Thoracic aorta (tissue), 2 donors: ENCODE results near the gene C6orf89. TPM values are rescaled to one million over a fixed set of nuclear protein-coding genes. Genes with fewer than 3 reads are reported as not detected.

Source experiments
- ATAC-seq: fragments of 150-250 bp; one replicate; pipeline ENCODE4 v1.8.0; 2017; ENCODE audit warnings: low read depth; ENCODE audit not compliant: insufficient number of reproducible peaks, low FRiP score
- DNase-seq: peaks from one replicate; pipeline ENCODE4 v3.0.0-alpha.2; 2020; ENCODE audit warnings: low spot score
- H3K27ac ChIP-seq, 2 donors: fragments of 200-600 bp; sonication (generic); 1 replicate in 1 of 2; 2 replicates in 1 of 2; pipeline ENCODE4 v1.5.1; 2016; ENCODE audit warnings: mild to moderate bottlenecking in 2 of 2, moderate library complexity in 2 of 2
- H3K27me3 ChIP-seq: fragments of 200-600 bp; sonication (generic); replicated peaks from 2 replicates; pipeline ENCODE4 v1.6.0; 2016; ENCODE audit warnings: mild to moderate bottlenecking; ENCODE audit not compliant: insufficient read depth
- H3K36me3 ChIP-seq: fragments of 200-600 bp; sonication (generic); one replicate; pipeline ENCODE4 v1.5.1; 2016
- H3K4me1 ChIP-seq, 2 donors: fragments of 200-600 bp; sonication (generic); 1 replicate in 1 of 2; 2 replicates in 1 of 2; pipeline versions ENCODE4 v1.5.1 to v1.6.0; 2016; ENCODE audit warnings: low read depth in 2 of 2, mild to moderate bottlenecking in 1 of 2; ENCODE audit not compliant: control insufficient read depth in 1 of 2
- H3K4me3 ChIP-seq: fragments of 200-600 bp; sonication (generic); 2 replicates; pipeline ENCODE4 v1.5.1; 2016; ENCODE audit warnings: mild to moderate bottlenecking
- H3K9me3 ChIP-seq: fragments of 200-600 bp; sonication (generic); 2 replicates; pipeline ENCODE4 v1.5.1; 2016
- CTCF ChIP-seq: fragments of 200-600 bp; sonication (generic); IDR thresholded peaks from one replicate; pipeline ENCODE4 v1.5.1; 2019; ENCODE audit warnings: antibody characterized with exemption
- total RNA-seq, 2 donors: library from RNA; depleted of rRNA; stranded (reverse); fragments of >200 nt; gene quantifications; one replicate each; pipeline versions ENCODE4 v1.1.0 to v1.2.3, GENCODE V29; 2016

The C6orf89 gene
- total RNA-seq, 2 donors from 2014 or later = 53.6 to 60.9 TPM

GRCh38 chr6:36875250-36875633 lies 10.5 kb upstream of the C6orf89 start:
- Histone ChIP-seq H3K9me3 (no peaks in the 10 kb centered on the region), H3K27ac (peak overlapping the region; percentile 59 to 91), H3K36me3 (no peaks in the 10 kb centered on the region), H3K4me3 (peak overlapping the region; percentile 99), H3K27me3 (no peaks in the 10 kb centered on the region), H3K4me1 (peaks cover 7 to 16% of the 10 kb centered on the region in 2 donors)
- DNase-seq (no peak), ATAC-seq (no peak)
- no peak for TF ChIP-seq CTCF

- Histone ChIP-seq H3K27me3 (no peaks in the 10 kb centered on the region), H3K9me3 (no peaks in the 10 kb centered on the region), H3K27ac (peak overlapping the region in 1 of 2 donors; percentile 73), H3K4me1 (peaks cover 13 to 29% of the 10 kb centered on the region in 2 donors), H3K4me3 (no peak overlapping the region), H3K36me3 (no peaks in the 10 kb centered on the region)
- DNase-seq = no peak
- no peak for TF ChIP-seq CTCF
- no peak for ATAC-seq
Measured at GRCh38 chr6:36884610-36885009, 1.1 kb upstream of the C6orf89 start.

GRCh38 chr6:36886950-36887618 lies 1.3 kb downstream of the C6orf89 start:
- TF ChIP-seq CTCF = no peak
- Histone ChIP-seq H3K4me1 (peaks cover 13 to 29% of the 10 kb centered on the region in 2 donors), H3K27ac (peak overlapping the region in 1 of 2 donors; percentile 73), H3K27me3 (no peaks in the 10 kb centered on the region), H3K4me3 (peak overlapping the region; percentile 75), H3K9me3 (no peaks in the 10 kb centered on the region), H3K36me3 (no peaks in the 10 kb centered on the region)
- DNase-seq (no peak), ATAC-seq (no peak)

- H3K4me1 ChIP-seq = peaks cover 13 to 29% of the 10 kb centered on the region in 2 donors
- H3K36me3 ChIP-seq = no peaks in the 10 kb centered on the region
- H3K27me3 ChIP-seq = no peaks in the 10 kb centered on the region
- no peak overlapping the region for H3K4me3 ChIP-seq
- no peak for DNase-seq
- no peaks in the 10 kb centered on the region for H3K9me3 ChIP-seq
- ATAC-seq = no peak
- no peak overlapping the region for H3K27ac ChIP-seq
- TF ChIP-seq CTCF = no peak
Measured at GRCh38 chr6:36888115-36888643, 2.4 kb downstream of the C6orf89 start.

- ATAC-seq = no peak
- Histone ChIP-seq H3K27me3 (no peaks in the 10 kb centered on the region), H3K4me1 (peaks cover 13 to 29% of the 10 kb centered on the region in 2 donors), H3K4me3 (no peak overlapping the region), H3K36me3 (peaks cover 2% of the 10 kb centered on the region), H3K9me3 (no peaks in the 10 kb centered on the region), H3K27ac (no peak overlapping the region)
- DNase-seq = no peak
- no peak for TF ChIP-seq CTCF
Measured at GRCh38 chr6:36888654-36889481, 3.1 kb downstream of the C6orf89 start.
